Stimulated activated effector memory CD8-positive, alpha-beta T cell treated with anti-CD3 and anti-CD28 coated beads, Interleukin-12 subunit alpha, Interleukin-12 subunit beta, amount 100 ng/mL, for 72 hours (primary cell): ENCODE measurements around the gene FAM162A.
"Not testable (repeated sequence)": the region's sequence is repeated elsewhere in the genome, so short reads cannot be mapped to it uniquely, and the experiment has no call there.

ENCODE experiments used
- ATAC-seq: fragments of 150-1000 bp; cut with Tn5 transposase; 2 replicates; pipeline ENCODE4 v1.10.0; 2021
- DNase-seq, 2 donors: peaks; one replicate each; pipeline ENCODE4 v3.0.0; 2021 to 2022; ENCODE audit warnings: low spot score in 2 of 2
- H3K27ac Mint-ChIP-seq: one replicate; pipeline ENCODE4 v1.8.0; 2022; ENCODE audit warnings: mild to moderate bottlenecking, mixed read lengths
- H3K36me3 Mint-ChIP-seq: one replicate; pipeline ENCODE4 v1.8.0; 2022; ENCODE audit warnings: mild to moderate bottlenecking, mixed read lengths
- H3K4me1 Mint-ChIP-seq: one replicate; pipeline ENCODE4 v1.8.0; 2022; ENCODE audit warnings: mixed read lengths
- H3K4me3 Mint-ChIP-seq: one replicate; pipeline ENCODE4 v1.8.0; 2022; ENCODE audit warnings: mild to moderate bottlenecking, mixed read lengths
- H3K9me3 Mint-ChIP-seq: one replicate; pipeline ENCODE4 v1.8.0; 2022; ENCODE audit warnings: mixed read lengths

The FAM162A gene

DNA sequence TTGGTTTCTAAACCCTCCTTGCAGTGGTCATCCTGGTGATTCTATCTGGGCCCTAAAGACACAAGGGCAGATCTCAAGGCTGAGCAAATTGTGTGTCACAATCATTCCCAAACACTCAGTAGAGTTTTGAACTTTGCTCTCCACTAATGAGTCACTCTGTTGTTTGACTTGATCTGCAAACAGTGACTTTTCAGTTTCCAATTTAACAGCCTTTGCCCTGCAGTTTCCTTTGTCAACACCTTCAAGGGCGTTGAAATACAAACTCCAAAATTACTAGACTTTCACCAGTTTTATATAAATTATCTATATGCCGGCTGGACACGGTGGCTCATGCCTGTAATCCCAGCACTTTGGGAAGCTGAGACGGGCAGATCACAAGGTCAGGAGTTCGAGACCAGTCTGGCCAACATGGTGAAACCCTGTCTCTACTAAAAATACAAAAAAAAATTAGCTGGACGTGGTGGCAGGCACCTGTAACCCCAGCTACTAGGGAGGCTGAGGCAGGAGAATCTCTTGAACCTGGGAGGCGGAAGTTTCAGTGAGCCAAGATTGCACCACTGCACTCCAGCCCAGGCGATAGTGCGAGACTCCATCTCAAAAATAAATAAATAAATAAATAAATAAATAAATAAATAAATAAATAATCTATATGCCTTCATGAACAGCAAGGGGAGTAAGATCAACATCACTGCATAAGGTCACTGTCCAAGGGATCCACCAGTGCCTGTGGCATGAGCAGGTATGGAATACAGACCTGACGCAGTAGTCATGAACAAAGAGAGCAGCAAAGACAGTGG lies 18.2 kb upstream of the FAM162A start:
- ATAC-seq: peak; percentile 92
- Mint-ChIP-seq H3K27ac (peak overlapping the region; percentile 93), H3K36me3 (peaks cover 99% of the 10 kb centered on the region), H3K4me1 (peaks cover 16% of the 10 kb centered on the region), H3K4me3 (peak overlapping the region; percentile 55)
- DNase-seq: peak in 1 of 2 donors; percentile 68
- H3K9me3 Mint-ChIP-seq: not testable (repeated sequence)

DNA sequence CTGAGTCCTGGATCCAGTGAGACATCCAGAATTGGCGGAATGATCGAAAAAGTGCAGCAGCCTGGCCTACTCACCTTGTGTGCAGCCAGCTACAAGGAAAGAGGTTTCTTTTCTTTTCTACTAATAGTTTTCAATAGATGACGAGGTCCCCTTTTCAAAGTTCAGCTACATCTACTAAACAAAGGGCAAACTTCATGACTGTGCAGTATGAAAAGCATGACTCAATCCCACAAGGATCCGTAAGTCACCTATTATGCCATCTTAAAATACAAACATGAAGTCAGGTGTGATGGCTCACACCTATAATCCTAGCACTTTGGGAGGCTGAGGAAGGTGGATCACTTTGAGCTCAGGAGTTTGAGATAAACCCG lies 17.6 kb upstream of the FAM162A start:
- DNase-seq (no peak), ATAC-seq (peak; percentile 25)
- H3K4me3 Mint-ChIP-seq: no peak overlapping the region
- H3K4me1 Mint-ChIP-seq: peaks cover 16% of the 10 kb centered on the region
- no peaks in the 10 kb centered on the region for H3K9me3 Mint-ChIP-seq
- H3K36me3 Mint-ChIP-seq: peaks cover 99% of the 10 kb centered on the region
- H3K27ac Mint-ChIP-seq: no peak overlapping the region

DNA sequence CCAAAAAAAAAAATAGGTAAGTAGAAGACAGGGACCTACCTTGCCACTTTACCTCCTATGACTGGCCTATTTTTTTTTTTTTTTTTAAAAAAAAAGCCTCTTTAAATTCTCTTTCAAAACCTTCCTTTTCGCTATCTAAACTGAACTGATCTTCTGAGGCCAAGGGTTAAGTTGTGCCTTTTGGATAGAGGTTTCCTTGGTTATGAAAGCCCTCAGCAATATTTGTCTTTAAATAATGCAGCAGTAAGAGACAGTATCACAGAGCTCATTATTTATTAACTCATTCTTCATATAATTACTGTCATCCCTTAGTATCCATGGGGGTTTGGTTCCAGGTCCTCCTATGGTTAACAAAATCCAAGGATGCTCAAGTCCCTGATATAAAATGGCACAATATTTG lies 9.9 kb upstream of the FAM162A start:
- peaks cover 77% of the 10 kb centered on the region for H3K36me3 Mint-ChIP-seq
- H3K4me1 Mint-ChIP-seq: peaks cover 5% of the 10 kb centered on the region
- no peak overlapping the region for H3K4me3 Mint-ChIP-seq
- DNase-seq: no peak
- H3K27ac Mint-ChIP-seq: no peak overlapping the region
- H3K9me3 Mint-ChIP-seq: no peaks in the 10 kb centered on the region
- no peak for ATAC-seq

DNA sequence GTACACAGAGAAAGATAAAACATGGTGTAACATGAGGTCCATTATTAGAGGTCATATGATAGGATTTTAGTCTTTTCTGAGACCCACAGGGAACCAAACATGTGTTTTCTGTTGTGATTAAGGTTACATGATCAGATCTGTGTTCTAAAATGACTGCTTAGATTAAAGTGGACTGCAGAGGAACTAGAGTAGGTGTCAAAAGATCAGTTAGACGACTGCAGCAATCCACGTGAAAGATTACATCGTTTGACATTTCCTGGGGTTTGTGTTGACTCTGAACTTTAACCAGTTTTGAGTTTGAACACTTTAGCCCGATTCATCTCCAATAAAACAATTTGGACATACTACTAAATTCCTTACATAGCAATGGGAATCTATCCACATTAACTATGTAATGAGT lies 6.0 kb upstream of the FAM162A start:
- Mint-ChIP-seq H3K36me3 (peaks cover 64% of the 10 kb centered on the region), H3K4me3 (no peak overlapping the region), H3K4me1 (peaks cover 23% of the 10 kb centered on the region), H3K27ac (peak overlapping the region; percentile 54), H3K9me3 (no peaks in the 10 kb centered on the region)
- DNase-seq: no peak
- ATAC-seq: no peak

DNA sequence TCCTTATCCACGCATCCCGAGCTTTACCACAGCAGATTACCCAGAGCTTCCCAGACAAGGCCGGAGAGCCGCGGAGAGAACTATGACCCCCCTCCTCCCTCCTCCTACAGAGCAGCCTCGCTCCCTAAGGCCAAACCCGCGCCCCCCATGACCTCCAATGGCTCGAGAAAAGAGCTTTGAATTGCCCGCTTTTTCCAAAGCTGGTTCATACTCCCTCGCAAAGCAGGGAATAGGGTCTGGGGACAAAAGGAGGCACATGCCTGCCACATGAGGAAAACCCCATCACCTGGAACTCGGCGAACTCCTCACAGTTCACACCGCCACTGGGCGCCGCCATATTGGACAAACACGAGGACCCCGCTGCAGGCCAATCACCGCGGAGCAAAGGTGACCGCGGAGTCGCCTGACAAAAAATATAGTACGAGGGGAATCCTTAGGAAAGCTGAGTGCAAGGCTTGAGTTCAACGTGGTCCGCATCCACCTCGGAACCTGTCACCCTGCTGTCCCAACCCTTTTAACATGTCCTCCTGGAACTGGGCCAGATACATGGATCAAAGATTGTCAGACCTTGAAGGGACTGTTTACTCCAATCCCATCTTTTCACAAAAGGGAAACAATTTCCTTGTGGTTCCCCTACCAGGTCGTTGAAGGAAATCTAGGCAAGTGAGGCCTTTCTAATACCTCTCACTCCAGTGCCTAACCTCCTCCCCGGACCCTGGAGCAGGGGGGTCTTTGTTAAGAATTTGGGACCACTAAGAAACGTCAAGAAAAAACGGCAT lies 905 bp upstream of the FAM162A start, which contains the start of gene MIX23:
TSS of gene MIX23 (minus strand) at position 344 of the 779 bp plus-strand sequence. CDS start at position 337, 7 bp downstream.
- H3K36me3 Mint-ChIP-seq: peaks cover 74% of the 10 kb centered on the region
- H3K27ac Mint-ChIP-seq: peak within 1 kb of the TSS; percentile 98
- no peaks in the 10 kb centered on the region for H3K9me3 Mint-ChIP-seq
- peak within 1 kb of the TSS; percentile 84 for H3K4me3 Mint-ChIP-seq
- H3K4me1 Mint-ChIP-seq: peaks cover 51% of the 10 kb centered on the region
- DNase-seq (peak; percentile 69 to 90), ATAC-seq (peak; percentile 67)

DNA sequence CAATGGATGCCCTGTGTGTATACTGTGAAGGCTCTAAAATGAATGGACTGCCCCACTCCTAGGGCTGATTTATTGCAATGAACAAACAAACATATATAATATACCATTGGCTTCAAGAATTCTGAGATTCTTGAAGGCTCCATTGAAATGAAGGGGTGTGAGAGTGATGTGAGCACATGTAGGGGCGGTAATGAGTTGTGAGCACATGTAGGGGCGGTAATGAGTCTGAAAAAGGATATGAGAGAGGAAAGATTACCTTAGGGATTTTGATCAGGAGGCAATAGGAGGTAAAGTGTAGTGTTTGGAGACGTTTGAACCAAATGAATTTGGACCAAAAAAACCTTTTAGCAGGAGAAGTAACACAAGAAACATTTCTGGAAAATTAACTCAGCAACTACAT lies 3.7 kb downstream of the FAM162A start:
- H3K36me3 Mint-ChIP-seq: peaks cover 84% of the 10 kb centered on the region
- H3K9me3 Mint-ChIP-seq: no peaks in the 10 kb centered on the region
- H3K4me3 Mint-ChIP-seq: no peak overlapping the region
- ATAC-seq (no peak), DNase-seq (no peak)
- peaks cover 42% of the 10 kb centered on the region for H3K4me1 Mint-ChIP-seq
- H3K27ac Mint-ChIP-seq: peak overlapping the region; percentile 7

DNA sequence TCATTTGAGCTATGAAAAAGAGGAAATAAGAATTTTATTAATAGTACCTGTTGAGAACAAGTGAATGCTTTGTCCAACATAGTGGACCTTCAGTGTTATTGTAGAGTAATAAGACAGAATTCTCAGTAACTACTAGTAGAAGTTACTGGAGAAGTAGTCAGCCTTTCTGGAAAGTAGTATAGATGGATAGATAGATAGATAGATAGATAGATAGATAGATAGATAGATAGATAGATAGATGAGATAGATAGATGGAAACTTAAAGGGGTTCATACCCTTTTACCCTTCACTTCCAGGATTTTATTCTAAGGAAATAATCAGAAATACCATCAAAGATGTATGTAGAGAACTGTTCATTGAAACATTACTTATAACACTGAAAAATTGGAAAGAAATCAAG lies 5.2 kb downstream of the FAM162A start:
- peaks cover 35% of the 10 kb centered on the region for H3K4me1 Mint-ChIP-seq
- ATAC-seq: no peak
- no peak overlapping the region for H3K4me3 Mint-ChIP-seq
- no peaks in the 10 kb centered on the region for H3K9me3 Mint-ChIP-seq
- peaks cover 84% of the 10 kb centered on the region for H3K36me3 Mint-ChIP-seq
- H3K27ac Mint-ChIP-seq: no peak overlapping the region
- no peak for DNase-seq

DNA sequence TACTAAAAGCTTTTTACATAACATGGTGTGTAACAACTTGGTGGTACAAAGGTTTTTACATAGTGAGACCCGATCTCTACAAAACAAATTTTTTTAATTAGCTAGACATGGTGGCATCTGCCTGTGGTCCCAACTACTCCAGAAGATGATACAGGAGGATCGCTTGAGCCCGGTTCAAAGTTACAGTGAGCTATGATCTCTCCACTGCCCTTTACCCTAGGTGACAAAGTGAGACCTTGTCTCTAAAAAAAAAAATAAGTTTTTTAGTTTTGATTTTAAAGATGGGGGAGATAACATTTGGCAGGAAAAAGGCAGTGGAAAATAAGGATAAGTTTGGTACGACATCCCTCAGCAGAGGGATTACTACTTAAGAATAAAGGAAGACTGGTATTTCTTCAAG lies 5.9 kb downstream of the FAM162A start:
- H3K27ac Mint-ChIP-seq: no peak overlapping the region
- no peak overlapping the region for H3K4me3 Mint-ChIP-seq
- no peak for DNase-seq
- peaks cover 84% of the 10 kb centered on the region for H3K36me3 Mint-ChIP-seq
- no peak for ATAC-seq
- H3K4me1 Mint-ChIP-seq: peaks cover 39% of the 10 kb centered on the region
- H3K9me3 Mint-ChIP-seq: no peaks in the 10 kb centered on the region

DNA sequence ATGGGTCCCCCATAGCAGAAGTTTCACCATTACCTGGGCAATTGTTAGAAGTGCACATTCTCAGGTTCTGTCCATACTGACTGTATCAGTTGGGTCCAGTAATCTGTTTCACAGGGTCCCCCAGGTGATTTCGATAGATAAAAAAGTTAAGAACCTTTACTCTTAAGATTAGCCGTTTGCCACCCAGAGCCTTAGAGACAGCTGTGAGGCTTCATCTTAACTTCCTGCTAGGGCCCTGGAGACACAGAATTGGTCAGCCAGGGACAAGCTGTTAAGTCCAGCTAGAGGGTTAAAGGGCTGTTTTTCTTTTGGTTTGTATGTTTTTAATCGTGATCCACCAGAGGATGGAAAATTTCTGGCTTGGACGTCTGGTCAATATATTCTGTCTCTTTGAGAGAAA lies 6.7 kb downstream of the FAM162A start:
- peaks cover 43% of the 10 kb centered on the region for H3K4me1 Mint-ChIP-seq
- ATAC-seq: no peak
- H3K36me3 Mint-ChIP-seq: peaks cover 85% of the 10 kb centered on the region
- no peak overlapping the region for H3K4me3 Mint-ChIP-seq
- H3K27ac Mint-ChIP-seq: no peak overlapping the region
- DNase-seq: no peak
- H3K9me3 Mint-ChIP-seq: no peaks in the 10 kb centered on the region

DNA sequence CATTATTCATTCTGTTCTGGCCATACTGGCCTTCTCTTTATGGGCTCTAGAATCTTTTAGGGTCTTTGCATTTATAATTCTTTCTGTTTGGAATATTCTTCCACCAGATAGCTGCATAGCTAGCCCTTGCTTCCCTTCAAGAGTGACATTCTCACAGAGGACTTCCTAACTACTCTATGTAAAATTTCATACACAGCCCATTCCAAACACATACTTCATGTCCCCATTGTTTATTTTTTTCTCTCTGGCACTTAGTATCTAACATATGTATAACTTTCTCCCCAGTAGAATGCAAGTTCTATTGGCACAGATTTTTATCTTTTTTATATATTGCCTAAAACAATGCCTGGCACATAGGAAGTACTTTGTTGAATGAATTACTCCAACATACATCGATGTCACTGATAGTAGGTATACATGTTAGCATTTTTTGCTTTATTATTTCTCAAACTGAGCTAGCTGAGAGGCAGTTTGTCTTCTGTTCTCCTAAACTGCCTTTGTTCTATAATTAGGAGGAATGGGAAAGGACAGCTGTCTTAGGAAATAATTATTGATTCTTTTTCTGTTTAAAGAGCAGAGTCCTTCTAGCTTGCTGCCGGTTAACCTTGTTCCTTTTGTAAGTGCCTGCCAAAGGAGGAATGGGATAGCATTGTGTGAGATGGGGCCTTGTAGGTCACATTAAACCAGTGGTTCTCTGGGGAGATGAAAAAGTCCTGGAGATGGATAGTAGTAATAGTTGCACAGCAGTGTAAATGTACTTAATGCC lies 7.9 kb downstream of the FAM162A start:
- H3K4me1 Mint-ChIP-seq: peaks cover 32% of the 10 kb centered on the region
- DNase-seq: no peak
- no peak for ATAC-seq
- no peak overlapping the region for H3K27ac Mint-ChIP-seq
- no peaks in the 10 kb centered on the region for H3K9me3 Mint-ChIP-seq
- H3K36me3 Mint-ChIP-seq: peaks cover 79% of the 10 kb centered on the region
- H3K4me3 Mint-ChIP-seq: no peak overlapping the region

DNA sequence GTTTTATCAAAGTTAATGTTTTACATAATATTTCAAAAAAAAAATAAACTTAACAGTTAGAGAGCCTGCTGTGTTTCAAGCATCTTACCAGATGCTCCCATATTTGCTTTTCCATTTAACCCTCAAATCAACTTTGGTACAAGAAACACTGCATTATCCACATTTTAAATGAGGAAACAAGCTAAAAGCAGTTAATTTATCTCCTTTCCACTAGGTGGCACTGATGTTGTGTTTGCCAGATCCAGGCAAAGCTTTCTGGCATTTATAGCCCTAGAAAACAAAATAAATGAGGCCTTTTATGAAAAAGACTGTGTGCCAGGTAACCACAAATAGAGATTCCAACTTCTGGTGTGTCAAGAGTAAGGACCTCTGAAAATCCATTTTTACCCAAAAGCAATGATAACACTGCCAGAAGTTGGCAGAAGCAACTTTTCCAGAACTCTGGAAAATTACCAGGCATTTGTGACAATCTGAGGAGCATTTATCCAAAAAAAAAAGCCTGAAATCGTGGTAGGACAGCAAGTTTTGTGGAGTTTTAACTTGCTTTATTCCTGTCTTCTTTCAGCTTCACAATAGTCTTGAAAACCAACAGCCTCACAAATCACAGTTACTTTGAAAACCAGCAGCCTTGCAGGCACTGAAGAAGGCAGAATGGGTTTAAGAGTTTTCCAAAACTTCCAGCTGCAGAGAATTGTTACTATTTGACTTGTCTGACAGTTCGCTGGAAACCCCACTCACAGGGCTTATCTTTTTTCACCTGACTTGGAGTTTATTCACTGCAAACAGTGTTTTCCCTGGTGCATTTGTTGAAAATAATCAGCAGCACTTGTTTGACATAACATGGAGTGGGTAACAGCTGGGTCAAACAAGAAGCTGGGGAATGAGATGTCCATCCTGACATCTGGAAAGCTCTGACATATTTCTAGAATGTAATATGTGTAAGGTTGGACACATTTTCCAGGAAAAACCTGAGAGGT lies 9.2 kb downstream of the FAM162A start:
- Mint-ChIP-seq H3K4me1 (peaks cover 24% of the 10 kb centered on the region), H3K9me3 (no peaks in the 10 kb centered on the region), H3K36me3 (peaks cover 76% of the 10 kb centered on the region), H3K27ac (no peak overlapping the region), H3K4me3 (no peak overlapping the region)
- no peak for DNase-seq
- ATAC-seq: no peak

DNA sequence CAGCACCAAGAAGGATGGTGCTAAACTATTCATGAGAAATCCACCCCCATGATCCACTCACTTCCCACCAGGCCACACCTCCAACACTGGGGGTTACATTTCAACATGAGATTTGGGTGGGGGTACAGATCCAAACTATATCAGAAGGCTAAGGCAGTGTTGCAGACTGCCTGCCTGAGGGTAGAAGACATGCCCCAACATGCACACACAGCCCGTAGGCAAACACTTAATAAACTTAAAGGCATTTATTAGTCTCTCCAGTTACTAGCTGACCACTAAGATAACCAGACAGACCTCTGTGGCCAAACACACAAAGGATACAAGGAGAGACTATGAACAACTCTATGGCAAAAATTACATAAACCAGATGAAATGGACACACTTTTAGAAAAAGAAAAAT lies 10.2 kb downstream of the FAM162A start:
- Mint-ChIP-seq H3K36me3 (peaks cover 72% of the 10 kb centered on the region), H3K27ac (no peak overlapping the region), H3K4me1 (peaks cover 19% of the 10 kb centered on the region), H3K9me3 (no peaks in the 10 kb centered on the region), H3K4me3 (no peak overlapping the region)
- DNase-seq (no peak), ATAC-seq (no peak)

DNA sequence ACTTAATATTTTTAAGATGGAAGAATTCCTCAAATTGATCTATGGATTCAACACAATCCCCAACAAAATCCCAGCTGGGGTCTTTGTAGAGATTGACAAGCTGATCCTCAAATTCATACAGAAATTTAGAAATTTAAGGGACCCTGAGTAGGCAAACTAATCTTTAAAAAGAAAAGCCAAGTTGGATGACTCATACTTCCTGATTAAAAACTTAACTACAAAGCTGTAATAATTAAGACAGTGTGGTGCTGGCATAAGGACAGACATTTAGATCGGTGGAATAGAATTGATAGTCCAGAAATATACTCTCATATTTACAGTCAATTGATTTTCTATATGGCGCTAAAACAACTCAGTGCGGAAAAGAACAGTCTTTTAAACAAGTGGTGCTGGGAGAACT lies 11.6 kb downstream of the FAM162A start:
- peaks cover 71% of the 10 kb centered on the region for H3K36me3 Mint-ChIP-seq
- no peaks in the 10 kb centered on the region for H3K9me3 Mint-ChIP-seq
- no peak overlapping the region for H3K27ac Mint-ChIP-seq
- H3K4me1 Mint-ChIP-seq: peaks cover 19% of the 10 kb centered on the region
- H3K4me3 Mint-ChIP-seq: no peak overlapping the region
- peak; percentile 46 for ATAC-seq
- DNase-seq: no peak

DNA sequence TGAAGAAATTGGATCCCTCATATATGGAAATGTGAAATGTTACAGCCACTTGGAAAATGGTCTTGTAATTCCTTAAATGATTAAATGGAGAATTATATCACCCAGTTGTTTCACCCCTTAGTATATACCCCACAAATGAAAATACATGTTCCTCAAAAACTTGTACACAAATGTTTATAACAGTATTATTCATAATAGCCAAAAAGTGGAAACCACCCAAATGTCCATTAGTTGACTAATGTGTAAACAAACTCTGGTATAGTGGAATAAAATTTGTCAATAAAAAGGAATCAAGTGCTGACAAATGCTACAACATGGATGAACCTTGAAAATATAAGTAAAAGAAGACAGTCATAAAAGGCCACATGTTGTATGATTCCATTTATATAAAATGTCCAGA lies 12.5 kb downstream of the FAM162A start:
- no peaks in the 10 kb centered on the region for H3K9me3 Mint-ChIP-seq
- no peak overlapping the region for H3K4me3 Mint-ChIP-seq
- no peak overlapping the region for H3K27ac Mint-ChIP-seq
- peaks cover 76% of the 10 kb centered on the region for H3K36me3 Mint-ChIP-seq
- H3K4me1 Mint-ChIP-seq: peaks cover 25% of the 10 kb centered on the region
- no peak for DNase-seq
- no peak for ATAC-seq
